Inflammatory macrophage (primary cell): ENCODE measurements around the gene ATG14.
A peak's percentile ranks its signal among the peaks of the same experiment; 100 is the strongest.
"Not testable (repeated sequence)": the region's sequence is repeated elsewhere in the genome, so short reads cannot be mapped to it uniquely, and the experiment has no call there.

Experiments
- DNase-seq, 2 donors: peaks; one replicate each; pipeline ENCODE4 v3.0.0-alpha.2; 2020 to 2022
- total RNA-seq, 18 experiments: gene quantifications; one replicate each; lab custom pipeline; 2026; ENCODE audit warnings: mixed read lengths in 6 of 18, inconsistent platforms in 2 of 18; lab: John Stamatoyannopoulos, UW

The ATG14 gene, protein sequence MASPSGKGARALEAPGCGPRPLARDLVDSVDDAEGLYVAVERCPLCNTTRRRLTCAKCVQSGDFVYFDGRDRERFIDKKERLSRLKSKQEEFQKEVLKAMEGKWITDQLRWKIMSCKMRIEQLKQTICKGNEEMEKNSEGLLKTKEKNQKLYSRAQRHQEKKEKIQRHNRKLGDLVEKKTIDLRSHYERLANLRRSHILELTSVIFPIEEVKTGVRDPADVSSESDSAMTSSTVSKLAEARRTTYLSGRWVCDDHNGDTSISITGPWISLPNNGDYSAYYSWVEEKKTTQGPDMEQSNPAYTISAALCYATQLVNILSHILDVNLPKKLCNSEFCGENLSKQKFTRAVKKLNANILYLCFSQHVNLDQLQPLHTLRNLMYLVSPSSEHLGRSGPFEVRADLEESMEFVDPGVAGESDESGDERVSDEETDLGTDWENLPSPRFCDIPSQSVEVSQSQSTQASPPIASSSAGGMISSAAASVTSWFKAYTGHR
- 7.5 to 33.3 (median 21.8) reads per million in 18 experiments for total RNA-seq

DNA sequence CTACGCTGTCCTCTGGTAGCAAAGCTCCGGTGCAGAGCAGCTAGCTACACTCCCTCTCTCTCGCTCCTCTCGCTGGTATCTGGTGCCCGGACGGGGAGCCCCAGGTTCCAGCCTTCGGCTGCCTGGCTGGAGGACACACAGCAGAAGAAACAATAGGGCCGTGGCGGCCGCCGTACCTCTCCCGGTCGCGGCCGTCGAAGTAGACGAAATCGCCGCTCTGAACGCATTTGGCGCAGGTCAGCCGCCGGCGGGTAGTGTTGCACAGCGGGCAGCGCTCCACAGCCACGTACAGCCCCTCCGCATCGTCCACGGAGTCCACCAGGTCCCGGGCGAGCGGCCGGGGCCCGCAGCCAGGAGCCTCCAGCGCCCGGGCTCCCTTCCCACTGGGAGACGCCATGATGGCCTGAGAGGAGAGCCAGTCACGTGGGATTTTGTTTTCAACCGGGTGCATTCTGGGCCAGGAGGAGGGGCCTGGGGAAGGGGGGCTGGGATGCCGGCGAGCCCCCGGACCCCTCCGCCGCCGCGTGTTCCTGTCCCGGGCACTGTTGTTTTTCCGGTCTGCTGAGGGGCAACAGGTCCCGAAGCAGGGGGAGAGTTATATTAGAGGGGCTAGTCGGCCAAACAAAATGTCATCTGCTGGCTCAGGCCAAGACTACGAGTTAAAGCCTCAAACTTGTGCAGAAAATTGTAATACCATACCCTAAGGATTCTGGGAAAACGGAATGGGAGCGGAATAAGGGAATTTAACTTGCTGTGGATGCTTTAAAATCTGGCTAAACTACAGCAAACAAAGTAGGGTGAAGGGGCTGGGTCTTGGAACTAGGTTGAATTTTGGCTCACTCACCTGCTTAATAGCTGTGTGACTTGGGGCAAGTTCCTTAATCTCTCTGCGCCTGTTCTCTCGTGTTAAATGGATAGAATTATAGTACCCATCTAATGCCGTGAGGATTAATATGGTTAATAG, at the start of gene ATG14:
Gene ATG14, minus strand, starts transcription at position 405 of the 964 bp plus-strand sequence. Its CDS starts 8 bp downstream, at position 397.
- DNase-seq, result peak; percentile 67 to 83

DNA sequence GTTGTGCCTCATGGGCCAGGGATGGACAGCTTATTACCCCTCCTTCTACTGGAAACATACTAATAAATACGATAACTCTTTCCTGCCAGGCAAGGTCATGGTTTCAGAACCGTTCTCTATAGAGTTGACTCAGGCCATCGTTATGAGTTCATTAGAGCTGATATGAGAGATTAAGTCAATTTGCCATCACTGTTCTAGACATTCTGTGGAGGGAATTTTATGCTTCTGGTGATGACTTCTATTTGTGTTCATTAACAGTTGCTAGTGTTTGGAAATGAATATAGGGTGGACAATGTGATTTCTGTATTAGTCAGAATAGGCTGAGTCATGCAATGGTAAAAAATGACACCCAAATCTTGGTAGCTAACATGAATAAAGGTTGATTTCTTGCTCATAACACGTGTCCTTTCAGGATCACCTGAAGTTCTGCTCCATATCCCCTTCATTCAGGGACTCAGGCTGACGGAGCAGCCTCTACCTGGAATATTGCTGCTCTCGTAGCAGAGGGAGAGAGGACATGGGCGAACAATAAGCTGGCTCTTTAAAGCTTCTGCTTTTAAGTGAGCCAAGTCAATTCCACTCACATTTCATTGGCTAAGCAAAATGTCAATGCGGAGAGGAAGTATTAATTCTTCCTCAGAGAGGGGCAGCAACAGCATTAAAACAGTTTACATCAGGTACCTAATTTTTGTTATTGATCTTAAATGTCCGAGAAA, 47.3 kb upstream of the ATG14 start:
- DNase-seq, result peak; percentile 56 to 60

DNA sequence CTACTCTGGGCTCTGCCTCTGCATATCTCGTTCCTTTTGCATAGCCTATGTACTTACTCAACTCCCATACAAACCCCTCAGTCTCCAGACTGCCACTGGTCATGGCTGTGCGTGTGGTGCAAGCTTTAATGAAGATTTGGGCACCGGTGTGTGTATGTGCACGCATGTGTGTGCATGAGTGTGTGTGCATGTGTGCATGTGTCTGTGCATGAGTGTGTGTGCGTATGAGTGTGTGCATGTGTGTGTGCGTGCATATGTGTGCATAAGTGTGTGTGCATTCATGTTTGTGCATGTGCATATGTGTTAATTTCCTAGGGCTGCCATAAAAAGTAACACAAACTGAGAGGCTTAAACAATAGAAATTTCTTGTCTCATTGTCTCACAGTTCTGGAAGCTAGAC, 45.9 kb upstream of the ATG14 start:
- DNase-seq, result no peak

DNA sequence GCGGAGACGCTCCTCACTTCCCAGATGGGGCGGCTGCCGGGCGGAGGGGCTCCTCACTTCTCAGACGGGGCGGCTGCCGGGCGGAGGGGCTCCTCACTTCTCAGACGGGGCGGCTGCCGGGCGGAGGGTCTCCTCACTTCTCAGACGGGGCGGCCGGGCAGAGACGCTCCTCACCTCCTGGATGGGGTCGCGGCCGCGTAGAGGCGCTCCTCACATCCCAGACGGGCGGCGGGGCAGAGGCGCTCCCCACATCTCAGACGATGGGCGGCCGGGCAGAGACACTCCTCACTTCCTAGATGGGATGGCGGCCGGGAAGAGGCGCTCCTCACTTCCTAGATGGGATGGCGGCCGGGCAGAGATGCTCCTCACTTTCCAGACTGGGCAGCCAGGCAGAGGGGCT, 44.8 kb upstream of the ATG14 start:
- DNase-seq, result not testable (repeated sequence)

DNA sequence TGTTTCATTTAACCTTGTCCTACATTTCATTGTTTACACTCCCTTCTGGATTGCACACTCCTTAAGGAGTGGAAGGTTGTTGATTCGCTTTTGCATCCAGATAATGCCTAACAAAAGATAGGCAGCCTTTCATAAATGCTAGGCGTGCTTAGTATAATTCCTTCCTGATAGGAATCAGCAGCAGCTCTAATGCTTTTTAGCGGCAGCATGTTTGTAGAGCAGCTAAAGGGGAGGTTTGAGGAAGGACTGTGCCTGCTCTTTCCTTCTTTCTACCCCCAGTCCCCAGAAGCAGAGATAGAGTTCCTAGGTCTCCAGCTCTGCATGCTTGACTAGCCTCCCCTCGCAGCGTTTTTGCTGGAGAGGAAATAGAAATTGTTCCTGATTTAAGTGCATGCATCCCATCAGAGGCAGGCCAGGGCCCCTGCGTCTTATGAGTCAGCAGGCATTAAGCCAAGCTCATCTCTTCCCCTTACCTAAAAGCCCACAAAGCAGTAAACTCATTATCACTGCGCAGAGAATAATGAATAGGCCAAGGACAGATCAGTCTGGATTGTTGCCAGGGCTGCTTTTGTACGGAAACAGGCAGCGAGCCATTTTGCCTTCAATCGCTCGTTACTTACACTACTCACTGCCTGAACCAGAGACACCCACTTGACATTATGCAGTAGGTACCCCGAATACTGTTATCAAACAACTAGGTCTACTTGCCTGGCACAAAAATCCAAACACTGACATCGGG, 42.8 kb upstream of the ATG14 start:
- DNase-seq, result peak; percentile 54 to 70

DNA sequence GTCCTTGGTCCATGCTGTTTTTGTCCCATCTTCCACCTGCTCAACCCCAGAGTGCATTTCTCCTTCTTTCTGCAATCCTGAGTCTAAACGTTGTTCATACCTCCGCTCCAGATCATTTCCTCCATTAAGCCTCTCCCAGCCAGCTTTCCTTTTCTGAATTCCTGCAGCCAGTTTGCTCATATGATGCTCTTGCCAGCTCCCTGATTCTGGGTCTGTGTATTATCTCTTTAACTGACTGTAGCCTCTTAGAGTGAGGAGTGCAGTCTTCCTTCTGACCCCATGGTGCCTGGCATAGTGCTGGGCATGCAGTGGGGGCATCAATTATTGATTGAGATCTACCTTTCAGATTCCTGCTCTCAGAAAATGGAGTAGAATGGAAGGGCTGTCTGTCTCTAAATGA, 40.3 kb upstream of the ATG14 start:
- no peak for DNase-seq

DNA sequence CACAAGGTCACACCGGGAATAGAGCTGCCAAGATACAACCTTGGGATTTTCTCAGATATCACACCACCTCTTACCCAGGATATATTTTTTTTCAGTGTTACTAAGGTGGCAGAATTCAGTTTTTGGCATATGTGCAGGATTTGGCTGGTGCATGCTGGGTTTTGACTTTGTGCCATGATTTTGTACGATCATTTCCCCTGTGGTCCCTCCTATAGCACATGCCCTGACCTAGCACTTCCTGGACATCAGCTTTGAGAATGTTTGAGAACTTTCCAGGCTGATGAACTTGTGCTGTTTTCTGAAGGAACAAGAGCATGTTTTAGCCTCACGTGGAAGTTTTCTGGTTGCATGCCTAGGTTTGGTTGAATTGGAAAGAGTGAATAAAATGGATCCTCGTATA, 39.8 kb upstream of the ATG14 start:
- no peak for DNase-seq

DNA sequence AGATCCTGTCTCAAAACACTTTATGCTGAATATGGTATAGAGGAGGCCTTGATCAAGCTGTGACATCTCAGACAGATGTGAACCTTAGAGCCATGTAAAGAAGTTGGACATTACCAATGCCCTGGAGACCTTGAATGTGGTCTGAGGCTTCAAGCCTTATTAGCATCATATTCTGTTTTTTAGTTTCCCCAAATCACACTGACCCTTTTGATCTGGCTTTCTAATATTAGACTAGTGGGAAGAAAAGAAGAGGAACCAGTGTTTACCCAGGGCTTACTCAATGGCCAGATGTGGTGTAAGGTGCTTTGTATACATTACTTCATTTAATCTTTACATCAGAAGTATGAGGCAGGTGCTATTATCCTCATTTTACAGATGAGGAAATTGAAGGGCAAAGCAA, 39.4 kb upstream of the ATG14 start:
- DNase-seq, result peak; percentile 36 to 49

DNA sequence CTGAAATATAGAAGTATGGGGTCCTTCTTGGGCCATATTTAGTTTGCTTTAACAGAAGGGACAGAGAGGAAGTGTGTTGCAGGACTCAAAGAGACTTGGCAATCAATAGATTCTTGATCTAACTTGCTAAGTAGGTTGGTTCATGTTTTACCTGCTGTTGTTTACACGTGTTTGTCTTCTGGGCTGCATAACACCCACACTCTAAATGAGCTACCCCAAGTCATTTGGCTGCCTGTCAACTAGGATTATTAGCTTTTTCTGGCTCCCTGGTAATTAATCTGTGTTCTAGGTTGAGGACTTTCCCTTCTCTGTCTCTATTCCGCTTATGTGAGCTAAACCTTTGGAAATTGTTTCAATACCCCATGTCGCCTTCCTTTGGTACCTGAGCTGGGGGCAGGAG, 38.9 kb upstream of the ATG14 start:
- DNase-seq, result no peak

DNA sequence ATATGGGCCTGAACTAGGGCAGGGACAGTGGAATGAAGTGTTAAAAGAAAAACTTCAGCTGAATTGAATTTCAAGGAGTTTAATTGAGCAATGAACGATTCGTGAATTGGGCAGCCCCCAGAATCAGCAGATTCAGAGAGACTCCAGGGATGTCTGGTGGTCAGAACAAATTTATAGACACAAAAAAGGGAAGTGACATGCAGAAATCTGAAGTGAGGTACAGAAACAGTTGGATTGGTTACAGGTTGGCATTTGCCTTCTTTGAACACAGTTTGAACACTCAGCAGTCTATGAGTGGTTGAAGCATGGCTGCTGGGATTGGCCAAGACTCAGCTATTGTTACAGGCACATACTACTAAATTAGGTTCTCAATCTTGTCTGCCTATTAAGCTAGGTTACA, 38.5 kb upstream of the ATG14 start:
- no peak for DNase-seq

DNA sequence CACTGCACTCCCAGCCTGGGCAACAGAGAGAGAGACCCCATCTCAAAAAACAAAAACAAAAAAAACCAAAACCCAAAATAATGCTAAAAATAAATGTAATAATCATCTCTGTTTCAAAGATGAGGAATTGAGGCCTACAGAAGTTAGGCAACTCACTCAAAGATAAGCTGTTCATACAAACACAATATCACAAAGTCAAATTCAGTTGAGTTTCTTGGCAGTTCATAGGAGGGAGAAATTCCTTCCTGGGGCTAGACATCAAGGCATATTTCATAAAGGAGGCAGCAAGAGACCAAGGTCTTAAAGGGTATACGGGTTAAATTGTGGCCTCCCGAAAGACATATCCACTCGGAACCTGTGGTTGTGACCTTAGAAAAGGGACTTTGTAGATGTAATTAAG, 37.5 kb upstream of the ATG14 start:
- DNase-seq, result no peak

DNA sequence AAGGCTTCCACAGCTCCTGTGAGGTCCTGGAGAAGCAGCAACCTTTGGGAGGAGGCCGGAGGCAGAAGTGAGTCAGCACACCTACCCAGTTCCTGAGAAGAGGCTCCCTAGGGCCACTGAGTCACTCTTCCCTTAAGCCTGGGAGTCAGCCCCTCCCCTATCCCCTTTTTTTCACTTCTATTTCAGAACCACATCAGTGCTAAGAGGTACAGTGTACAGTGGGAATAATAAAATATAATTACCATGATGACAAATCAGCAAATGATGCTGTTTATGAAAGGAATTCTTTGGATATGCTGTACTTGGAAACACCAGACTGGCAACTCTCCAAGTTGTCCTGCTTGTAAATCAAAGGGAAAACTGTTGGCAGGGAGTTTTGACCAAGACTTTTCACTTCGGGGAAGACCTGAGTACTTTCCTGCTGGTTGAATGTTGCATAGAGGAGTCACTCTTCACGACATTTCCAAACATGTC, 36.5 kb upstream of the ATG14 start:
- DNase-seq, result peak in 1 of 2 donors; percentile 18

DNA sequence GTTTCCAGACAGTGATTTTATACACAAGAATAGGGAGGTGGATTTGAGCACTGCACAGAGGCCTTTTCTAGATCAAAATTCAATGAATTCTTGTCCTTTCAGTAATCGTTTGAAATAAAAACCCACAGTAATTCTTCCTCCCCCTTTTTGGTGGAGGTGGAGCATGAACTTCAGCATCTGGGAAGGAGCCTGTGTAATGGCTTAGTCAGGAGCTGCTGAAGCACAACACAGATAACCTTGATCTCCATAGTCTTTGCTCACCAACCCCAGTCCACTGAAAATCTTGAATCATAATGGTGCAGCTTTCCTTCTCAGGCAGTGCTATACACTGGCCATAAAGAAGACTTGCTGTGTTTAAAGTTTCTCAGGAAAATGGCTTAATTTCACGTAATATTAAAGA, 35.2 kb upstream of the ATG14 start:
- no peak for DNase-seq

DNA sequence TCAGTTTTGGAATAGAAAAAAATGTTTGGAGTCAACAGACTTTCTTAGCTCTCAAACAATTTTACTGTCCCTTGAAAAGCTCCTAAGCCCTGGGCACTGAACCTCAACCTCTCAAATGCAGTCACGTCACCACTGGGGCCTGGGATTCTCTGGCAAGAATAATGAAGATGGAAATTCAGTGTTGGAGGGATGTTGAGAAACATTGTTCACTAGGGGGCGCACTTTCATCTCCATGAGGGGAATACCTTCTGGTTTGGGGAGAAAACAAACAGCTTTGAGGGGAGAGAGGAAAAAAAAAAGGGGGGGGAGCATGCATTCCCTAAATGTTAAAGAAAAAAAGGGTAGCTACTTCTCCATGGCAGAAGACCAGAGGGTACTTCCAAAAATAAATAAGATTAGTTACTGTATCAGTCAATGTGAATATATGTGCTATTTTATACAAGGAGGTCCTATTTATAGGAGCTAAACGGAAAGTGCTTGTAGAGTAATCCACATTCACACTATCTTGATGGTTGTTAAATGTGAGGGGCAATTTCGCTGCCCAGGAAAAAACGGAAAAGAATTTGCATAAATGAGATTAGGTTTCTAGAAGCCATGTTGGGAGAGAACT, 34.6 kb upstream of the ATG14 start:
- peak; percentile 63 to 65 for DNase-seq

DNA sequence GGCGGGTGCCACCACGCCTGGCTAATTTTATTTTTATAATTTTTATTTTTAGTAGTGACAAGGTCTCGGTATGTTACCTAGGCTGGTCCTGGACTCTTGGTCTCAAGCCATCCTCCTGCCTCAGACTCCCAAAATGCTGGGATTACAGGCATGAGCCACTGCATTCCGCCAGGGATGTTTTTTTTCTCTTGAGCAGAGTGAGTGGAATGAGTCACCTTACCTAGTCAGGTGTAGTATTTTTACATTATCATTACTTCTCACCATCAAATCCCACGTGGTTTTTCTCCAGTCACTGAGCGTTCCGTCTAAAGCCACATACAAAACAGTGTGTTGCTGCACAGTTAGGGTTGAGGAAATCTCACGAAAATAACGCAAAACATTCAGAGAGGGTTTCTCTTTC, 29.7 kb upstream of the ATG14 start:
- DNase-seq, result no peak

DNA sequence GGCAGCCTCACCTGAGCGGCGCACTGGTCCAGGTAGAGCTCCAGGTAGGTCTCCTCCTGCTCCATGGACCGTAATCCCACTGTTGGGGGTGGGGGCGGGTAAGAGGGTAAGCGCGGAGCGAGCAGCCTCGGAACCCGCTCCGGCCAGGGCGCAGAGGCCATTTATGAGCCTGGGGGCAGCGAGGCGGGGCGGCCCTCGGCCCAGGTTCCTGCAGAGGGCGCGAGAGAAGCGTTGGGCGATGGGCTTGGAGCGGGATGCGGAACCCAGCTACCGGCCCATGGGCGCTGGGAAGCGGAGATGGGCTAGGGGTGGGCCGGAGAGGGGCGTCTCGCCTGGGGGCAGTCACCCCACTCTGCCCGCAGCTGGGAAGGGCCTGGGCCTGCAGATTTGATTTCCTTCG, 28.8 kb upstream of the ATG14 start, which contains the start of gene TBPL2:
Gene TBPL2, minus strand, starts transcription at position 232 of the 400 bp plus-strand sequence. Its CDS starts 167 bp downstream, at position 65.
- no peak for DNase-seq

DNA sequence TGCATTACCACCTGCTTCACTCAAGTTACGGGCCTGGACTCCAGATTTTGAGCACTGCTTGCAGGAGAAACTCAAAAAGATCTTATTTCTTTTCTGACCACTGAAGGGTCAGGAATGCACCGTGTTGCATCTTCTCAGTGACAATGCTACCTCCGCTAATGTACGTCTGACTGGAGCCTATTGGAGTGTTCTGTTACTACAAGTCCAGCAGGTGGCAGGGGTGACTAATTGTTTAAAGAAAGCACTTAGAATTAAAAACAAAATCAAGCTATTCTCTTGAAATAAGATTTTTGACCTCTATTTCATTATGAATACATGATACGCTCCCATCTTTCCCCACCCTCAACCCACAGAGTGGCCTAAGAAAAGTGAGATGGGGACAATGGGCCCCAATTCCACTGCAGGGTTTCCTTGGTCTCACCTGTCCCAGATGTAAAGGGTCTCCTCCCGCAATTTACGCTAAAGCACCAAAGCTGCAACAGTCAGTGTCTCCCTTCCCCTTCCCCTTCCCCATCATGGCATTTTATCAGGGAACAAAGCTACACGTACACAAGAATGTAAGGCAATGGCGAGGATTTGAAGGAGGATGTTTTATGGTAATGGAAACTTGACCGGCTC, 26.5 kb upstream of the ATG14 start:
- DNase-seq, result peak in 1 of 2 donors; percentile 24

DNA sequence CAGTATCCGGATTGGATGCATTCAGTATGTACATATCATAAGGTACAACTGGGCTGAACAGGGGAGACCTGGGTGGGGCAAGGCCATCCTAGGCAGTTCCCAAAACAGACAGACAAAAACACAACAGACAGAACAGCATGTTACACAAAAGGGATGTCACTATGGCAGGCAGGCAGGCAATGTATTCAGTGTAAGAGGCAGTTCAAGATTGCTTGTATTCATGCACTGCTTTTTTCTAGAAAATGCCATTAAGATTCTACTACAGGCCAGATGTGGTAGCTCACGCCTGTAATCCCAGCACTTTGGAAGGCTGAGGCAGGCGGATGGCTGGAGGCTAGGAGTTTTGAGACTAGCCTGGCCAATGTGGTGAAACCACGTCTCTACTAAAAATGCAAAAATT, 25.3 kb upstream of the ATG14 start:
- DNase-seq, result no peak

DNA sequence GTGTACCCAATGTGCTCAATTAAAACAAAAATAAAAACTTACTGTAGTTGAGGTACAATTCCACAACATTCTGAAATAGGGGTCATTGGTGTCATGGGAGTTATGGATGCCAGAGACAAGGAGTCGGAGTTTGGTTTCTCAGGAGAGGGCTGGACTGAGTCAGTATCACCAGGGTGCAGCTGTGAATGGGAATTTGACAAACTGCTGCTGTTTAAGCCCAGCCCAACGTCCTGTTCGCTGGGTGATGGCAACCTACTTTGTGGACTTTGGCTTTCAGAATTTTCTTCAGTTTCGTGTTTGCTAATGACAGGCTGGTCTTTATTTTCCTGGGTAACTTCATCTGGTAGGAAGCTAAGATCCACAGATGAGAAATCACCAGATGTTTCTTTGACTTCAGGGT, 24.9 kb upstream of the ATG14 start:
- DNase-seq, result no peak

DNA sequence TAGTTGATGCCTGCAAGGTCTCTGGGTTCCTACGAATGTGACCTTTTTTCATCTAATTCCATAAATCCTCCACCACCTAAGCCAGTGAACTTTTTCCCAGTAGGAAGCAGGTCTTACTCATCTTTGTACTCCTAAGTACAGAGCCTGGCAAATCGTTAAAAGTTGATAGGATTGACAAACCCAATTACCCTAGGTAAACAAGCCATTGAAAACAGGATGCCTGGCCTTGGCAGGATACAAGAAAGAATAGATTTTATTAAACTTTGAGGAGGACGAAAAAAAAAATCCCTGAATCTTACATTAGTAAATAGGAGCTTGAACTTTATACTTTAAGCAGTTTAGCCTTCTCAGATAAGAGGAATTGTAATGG, 23.2 kb upstream of the ATG14 start:
- no peak for DNase-seq
